Medulla oblongata (tissue), 1 donor: ENCODE data around the gene VAT1.

Experiments used
- DNase-seq: peaks from one replicate; pipeline ENCODE4 v3.0.0-alpha.2; 2015; ENCODE audit errors: extremely low spot score

VAT1 gene

DNA sequence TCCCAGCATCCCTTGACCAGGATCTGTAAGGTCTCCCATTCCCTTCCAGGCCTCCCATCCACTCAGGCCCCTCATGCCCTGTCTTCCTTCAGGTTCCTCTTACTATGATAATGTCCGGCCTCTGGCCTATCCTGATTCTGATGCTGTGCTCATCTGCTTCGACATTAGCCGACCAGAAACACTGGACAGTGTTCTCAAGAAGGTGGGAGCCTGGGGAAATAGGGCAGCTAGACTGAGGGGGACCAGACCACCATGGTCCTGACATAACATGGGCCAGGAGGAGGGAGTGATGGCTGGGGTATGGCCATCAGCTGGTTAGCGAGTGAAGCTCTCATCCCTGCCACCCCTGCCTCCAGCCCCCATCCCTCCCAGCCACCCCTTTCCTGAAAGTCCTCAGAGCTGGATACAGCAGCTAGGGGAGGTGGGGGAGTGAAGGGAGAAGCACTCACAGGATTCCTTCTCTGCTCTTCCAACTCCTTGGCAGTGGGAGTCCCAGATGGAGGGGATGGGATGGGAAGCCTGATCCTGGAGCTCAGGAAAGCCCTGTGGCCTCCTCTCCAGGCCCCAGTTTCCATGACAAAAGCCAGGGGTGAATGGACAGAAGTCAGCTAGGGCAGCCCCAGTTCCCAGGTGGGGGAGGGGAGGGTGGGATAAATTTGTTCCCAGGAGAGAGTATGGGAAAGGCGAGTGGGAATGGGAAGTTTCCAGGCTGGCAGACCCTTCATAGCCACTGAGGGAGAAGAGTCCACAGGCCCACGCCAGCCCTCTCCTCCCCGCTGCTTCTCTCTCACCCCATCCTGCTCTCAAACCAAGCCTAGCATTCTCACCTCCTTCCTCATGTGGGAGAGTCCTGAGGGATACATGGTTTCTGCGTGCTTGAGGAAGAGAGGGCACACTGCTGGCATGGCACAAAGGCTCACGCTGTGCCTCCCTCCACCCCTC lies 5.2 kb upstream of the VAT1 start:
- DNase-seq: no peak

DNA sequence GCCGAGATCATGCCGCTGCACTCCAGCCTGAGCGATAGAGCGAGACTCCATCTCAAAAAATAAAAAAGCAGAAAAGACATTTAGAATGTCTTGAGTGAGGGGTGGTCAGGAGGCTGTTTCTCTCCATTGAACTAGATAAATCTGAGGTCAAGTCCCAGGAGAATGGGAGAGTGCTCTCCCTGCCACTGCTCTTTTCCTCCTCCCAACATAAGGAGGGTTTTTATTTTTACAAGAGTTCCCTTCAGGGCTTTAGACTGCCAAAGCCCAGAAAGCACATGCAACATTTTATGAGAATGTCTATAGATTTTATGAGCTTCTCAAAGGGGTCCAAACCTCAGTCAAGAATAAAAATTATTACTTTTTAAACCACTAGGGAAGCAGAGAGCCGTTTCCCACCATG lies 4.4 kb upstream of the VAT1 start:
- DNase-seq: no peak

DNA sequence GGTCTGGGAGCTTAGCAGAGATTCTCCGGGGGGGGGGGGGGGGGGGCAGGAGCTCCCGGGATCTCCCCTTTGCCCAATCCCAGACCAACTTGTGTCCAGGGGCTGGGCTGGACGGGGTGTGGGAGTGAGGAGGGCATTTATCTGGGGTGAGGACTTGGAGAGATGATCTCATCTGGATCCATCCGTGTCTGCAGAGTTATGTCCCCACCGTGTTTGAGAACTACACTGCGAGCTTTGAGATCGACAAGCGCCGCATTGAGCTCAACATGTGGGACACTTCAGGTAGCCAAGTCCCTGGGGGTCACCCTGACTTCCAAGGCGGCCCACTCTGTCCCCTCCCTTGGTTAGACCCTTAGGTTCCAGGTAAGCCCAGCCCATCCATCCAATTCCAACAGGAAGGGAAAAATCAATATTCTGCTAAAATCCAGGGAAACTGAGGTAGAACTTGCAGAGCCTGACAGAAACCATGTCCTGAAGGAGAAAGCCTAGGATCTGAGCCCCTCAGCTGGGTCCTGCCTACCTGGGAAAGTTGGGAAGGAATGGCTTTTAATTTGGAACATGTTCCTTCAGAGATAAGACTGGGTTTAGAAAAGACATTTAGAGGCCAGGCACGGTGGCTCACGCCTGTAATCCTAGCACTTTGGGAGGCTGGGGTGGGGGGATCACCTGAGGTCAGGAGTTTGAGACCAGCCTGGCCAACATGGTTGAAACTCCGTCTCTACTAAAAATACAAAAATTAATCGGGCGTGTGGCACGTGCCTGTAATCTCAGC lies 3.8 kb upstream of the VAT1 start:
- no peak for DNase-seq

DNA sequence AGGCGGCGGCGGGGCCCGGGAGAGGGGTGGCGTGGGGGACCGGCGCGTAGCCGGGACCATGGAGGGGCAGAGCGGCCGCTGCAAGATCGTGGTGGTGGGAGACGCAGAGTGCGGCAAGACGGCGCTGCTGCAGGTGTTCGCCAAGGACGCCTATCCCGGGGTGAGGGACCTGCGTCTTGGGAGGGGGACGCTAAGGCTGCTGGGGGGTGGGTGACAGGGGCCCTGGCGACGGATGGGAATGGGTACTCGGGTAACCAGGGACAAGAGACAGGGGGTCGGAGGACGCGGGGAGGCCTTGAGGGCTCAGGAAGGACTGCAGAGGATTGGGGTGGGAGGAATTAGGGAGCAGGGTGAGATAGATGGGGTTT lies 3.1 kb upstream of the VAT1 start:
- DNase-seq: no peak

GRCh38 chr17:43024407-43025289 lies 2.5 kb upstream of the VAT1 start, which contains the start of gene RND2:
Gene RND2 (plus strand): TSS chr17:43025231. CDS start chr17:43025348, 117 bp downstream.
- DNase-seq: peak; percentile 98

DNA sequence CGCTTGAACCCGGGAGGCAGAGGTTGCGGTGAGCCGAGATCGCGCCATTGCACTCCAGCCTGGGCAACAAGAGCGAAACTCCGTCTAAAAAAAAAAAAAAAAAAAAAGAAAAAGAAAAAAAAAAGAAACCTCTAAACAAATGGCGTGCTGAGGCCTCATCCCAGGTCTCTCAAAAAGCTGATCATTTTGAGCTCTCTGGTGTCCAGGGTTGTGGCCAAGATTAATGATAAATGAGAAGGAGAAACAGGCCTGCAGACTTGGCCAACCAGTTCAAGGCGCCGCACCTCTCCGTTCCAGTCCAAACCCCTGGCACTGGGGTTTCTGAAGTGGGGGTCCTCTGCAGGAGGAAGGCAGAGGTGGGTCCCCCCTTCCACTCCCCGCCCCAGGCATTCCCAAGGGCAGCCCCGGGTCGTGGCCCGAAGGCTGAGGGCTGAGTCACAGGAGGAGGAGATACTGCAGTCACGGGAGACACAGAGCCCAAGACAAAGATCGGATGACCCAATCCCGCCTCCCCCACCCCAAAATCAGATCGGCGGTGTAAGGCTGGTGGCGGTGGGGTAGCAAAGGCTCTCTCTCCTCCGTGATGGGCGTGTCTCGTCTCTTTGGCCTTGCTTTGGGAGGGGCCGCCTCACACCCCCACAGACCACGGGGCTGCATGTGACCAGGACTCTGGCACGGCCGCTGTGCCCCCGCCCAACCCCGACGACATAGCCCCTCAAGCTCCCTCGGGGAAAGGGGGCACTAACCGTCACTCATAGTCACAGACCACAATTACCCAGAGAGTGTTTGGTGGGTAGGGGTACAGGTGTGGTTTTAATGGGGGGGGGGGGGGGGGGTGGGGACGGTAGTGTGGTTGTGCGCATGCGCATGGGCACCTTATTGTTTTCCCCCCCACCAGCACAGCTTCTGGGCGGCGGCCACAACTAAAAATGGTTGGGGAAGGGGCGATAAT lies 1.1 kb downstream of the VAT1 start:
- peak; percentile 54 for DNase-seq

GRCh38 chr17:43020030-43020621 lies 2.1 kb downstream of the VAT1 start:
- no peak for DNase-seq

DNA sequence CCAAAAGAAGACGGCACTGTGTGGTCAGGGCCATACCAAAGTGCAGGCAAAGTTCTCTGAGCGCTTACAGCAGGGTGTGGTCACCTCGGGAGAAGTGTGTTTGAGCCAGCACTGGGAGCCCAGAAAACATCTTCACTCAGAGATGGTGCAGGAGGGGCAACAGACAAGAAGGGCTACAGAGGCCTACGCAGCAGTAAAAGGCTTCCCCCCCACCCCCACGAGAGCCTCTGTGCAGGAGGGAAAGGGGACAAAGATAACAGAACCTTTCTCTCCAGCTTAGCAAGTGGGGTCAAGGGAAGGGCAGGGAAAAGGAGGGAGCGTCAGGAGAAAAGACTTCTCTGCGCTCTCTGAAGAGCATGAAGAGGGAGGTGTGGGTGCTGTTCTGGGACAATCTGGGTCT lies 2.8 kb downstream of the VAT1 start:
- DNase-seq: no peak

- no peak for DNase-seq
Measured at GRCh38 chr17:43018932-43019331, 3.3 kb downstream of the VAT1 start.

- no peak for DNase-seq
Measured at GRCh38 chr17:43018008-43018853, 4.0 kb downstream of the VAT1 start.

- no peak for DNase-seq
Measured at GRCh38 chr17:43016216-43016615, 6.0 kb downstream of the VAT1 start.

DNA sequence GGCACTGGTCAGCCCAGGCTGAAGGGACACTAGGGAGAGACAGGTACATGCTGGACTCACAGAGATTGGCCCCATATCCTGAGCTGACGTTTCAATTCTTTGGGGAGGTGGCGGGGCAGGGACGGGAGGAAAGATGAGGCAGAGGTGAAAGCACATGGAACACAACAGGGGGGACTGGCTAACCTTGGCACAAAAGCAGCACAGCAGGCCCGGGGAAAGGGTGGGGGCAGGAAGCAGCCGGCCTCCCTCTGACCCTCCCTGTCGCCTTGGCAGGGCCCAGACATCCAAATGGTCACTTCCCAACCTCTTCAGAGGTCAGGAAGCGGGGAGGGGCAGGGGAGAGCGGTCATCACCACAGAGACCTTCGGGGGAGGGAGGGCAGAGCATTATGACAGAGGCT lies 6.6 kb downstream of the VAT1 start:
- no peak for DNase-seq

GRCh38 chr17:43014649-43015542 lies 7.3 kb downstream of the VAT1 start:
- DNase-seq: no peak

- no peak for DNase-seq
Measured at GRCh38 chr17:43014020-43014648, 8.1 kb downstream of the VAT1 start.

DNA sequence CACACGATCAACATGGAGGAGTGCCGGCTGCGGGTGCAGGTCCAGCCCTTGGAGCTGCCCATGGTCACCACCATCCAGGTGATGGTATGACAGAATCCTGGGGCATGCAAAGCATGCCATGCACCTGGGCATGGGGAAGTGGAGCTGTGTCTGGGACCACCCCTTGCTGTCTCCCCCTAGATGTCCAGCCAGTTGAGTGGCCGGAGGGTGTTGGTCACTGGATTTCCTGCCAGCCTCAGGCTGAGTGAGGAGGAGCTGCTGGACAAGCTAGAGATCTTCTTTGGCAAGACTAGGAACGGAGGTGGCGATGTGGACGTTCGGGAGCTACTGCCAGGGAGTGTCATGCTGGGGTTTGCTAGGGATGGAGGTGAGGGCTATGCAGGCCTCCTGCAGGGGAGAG lies 8.9 kb downstream of the VAT1 start:
- no peak for DNase-seq

DNA sequence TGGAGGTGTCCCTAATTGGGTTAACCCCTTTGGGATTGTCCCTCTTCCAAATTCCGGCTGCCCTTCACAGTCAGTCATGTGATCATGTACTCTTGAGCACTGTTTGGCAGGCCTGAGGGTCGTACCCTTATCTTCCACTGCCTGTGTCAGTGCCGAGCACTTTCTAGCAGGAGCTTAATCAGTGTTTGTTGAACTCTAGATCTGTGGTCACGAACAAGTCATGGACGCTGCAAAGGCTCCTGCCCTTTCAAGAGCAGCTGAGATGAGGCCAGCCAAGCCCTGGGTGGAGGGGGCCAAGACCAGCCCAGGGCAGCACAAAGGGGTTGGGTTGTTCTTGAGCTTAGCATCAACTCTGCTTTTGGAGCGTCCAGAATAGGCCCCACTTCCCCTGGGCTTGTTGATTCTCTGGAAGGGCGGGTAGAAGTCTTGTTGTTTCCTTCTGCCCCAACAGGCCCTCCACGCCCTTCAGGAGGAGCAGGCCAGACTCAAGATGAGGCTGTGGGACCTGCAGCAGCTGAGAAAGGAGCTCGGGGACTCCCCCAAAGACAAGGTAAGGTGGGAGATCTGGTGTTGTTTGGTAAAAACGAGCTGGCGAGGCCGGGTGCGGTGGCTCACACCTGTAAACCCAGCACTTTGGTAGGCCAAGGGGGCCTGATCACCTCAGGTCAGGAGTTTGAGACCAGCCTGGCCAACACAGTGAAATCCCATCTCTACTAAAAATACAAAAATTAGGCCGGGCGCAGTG lies 10.3 kb downstream of the VAT1 start:
- no peak for DNase-seq

DNA sequence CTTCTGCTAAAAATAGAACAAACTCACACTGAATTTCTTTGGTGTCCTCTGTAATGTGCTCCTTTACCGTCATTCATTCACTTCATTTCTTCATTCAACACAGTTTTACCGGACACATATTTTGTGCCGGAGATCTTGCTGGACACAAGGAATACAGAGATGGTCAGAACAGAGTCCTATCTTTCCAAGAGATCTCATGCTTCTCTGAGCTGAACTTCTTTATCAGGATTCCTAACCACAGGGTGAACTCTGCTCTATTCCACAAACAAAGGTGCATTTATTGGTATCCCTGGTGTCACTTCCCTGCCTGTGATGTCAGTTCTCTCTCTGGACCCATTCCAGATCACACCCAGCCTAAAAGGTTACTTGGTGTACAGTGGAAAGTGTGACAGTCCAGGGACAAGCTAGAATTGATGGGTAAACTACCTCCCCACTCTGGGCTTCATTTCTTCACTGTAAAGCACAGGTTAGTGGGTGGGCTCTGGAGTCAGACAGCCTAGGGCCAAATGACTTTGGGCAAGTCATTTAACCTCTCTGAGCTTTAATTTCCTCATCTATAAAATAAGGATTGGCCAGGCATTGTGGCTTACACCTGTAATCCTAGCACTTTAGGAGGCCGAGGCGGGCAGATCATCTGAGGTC lies 11.4 kb downstream of the VAT1 start:
- no peak for DNase-seq
